HEK293 (cell line): ENCODE data around the gene MTARC2.

Experiments
- EGR2 ChIP-seq: fragments of 450-650 bp; formaldehyde crosslinking; IDR thresholded peaks from 2 replicates; pipeline ENCODE4 v1.5.1; 2016; ENCODE audit warnings: low read depth, missing biosample characterization, missing genetic modification characterization
- FEZF1 ChIP-seq: fragments of 450-650 bp; formaldehyde crosslinking; IDR thresholded peaks from 2 replicates; pipeline ENCODE4 v1.5.1; 2016; ENCODE audit warnings: missing biosample characterization, missing genetic modification characterization
- GLIS1 ChIP-seq: fragments of 450-650 bp; formaldehyde crosslinking; IDR thresholded peaks from 2 replicates; pipeline ENCODE4 v1.5.1; 2016; ENCODE audit warnings: missing biosample characterization, missing genetic modification characterization
- GLIS2 ChIP-seq: fragments of 450-650 bp; formaldehyde crosslinking; IDR thresholded peaks from 2 replicates; pipeline ENCODE4 v1.5.1; 2016; ENCODE audit warnings: missing biosample characterization, missing genetic modification characterization
- KLF8 ChIP-seq: fragments of 450-650 bp; formaldehyde crosslinking; IDR thresholded peaks from 2 replicates; pipeline ENCODE4 v1.5.1; 2016; ENCODE audit warnings: missing biosample characterization, missing genetic modification characterization
- REPIN1 ChIP-seq: fragments of 450-650 bp; formaldehyde crosslinking; IDR thresholded peaks from 2 replicates; pipeline ENCODE4 v1.5.1; 2017; ENCODE audit warnings: missing biosample characterization, missing genetic modification characterization, low read depth
- SP2 ChIP-seq: fragments of 450-650 bp; formaldehyde crosslinking; IDR thresholded peaks from 2 replicates; pipeline ENCODE4 v1.5.1; 2016; ENCODE audit warnings: missing biosample characterization, missing genetic modification characterization
- TSHZ1 ChIP-seq: fragments of 450-650 bp; formaldehyde crosslinking; IDR thresholded peaks from 2 replicates; pipeline ENCODE4 v1.5.1; 2016; ENCODE audit warnings: missing biosample characterization, missing genetic modification characterization, borderline replicate concordance
- ZBTB48 ChIP-seq: fragments of 450-650 bp; formaldehyde crosslinking; IDR thresholded peaks from 2 replicates; pipeline ENCODE4 v1.5.1; 2016; ENCODE audit warnings: missing biosample characterization, missing genetic modification characterization
- ZBTB49 ChIP-seq: fragments of 450-650 bp; formaldehyde crosslinking; IDR thresholded peaks from 2 replicates; pipeline ENCODE4 v1.5.1; 2016; ENCODE audit warnings: missing biosample characterization, missing genetic modification characterization, low read depth
- ZBTB7A ChIP-seq: fragments of 450-650 bp; formaldehyde crosslinking; IDR thresholded peaks from 2 replicates; pipeline ENCODE4 v1.5.1; 2016; ENCODE audit warnings: low read depth, missing biosample characterization, missing genetic modification characterization
- ZFP3 ChIP-seq: fragments of 450-650 bp; formaldehyde crosslinking; IDR thresholded peaks from 2 replicates; pipeline ENCODE4 v1.5.1; 2016; ENCODE audit warnings: low read depth, missing biosample characterization, missing genetic modification characterization
- ZFP41 ChIP-seq: fragments of 450-650 bp; formaldehyde crosslinking; IDR thresholded peaks from 2 replicates; pipeline ENCODE4 v1.5.1; 2016; ENCODE audit warnings: missing biosample characterization, missing genetic modification characterization, borderline replicate concordance
- ZIC2 ChIP-seq: fragments of 450-650 bp; formaldehyde crosslinking; IDR thresholded peaks from 2 replicates; pipeline ENCODE4 v1.5.1; 2016; ENCODE audit warnings: missing biosample characterization, missing genetic modification characterization
- ZNF155 ChIP-seq: fragments of 450-650 bp; formaldehyde crosslinking; IDR thresholded peaks from 2 replicates; pipeline ENCODE4 v1.5.1; 2016; ENCODE audit warnings: missing biosample characterization, missing genetic modification characterization
- ZNF18 ChIP-seq: fragments of 450-650 bp; formaldehyde crosslinking; IDR thresholded peaks from 2 replicates; pipeline ENCODE4 v1.5.1; 2016; ENCODE audit warnings: missing biosample characterization, missing genetic modification characterization
- ZNF2 ChIP-seq: fragments of 450-650 bp; formaldehyde crosslinking; IDR thresholded peaks from 2 replicates; pipeline ENCODE4 v1.5.1; 2016; ENCODE audit warnings: missing biosample characterization, missing genetic modification characterization
- ZNF214 ChIP-seq: fragments of 450-650 bp; formaldehyde crosslinking; IDR thresholded peaks from 2 replicates; pipeline ENCODE4 v1.5.1; 2017; ENCODE audit warnings: missing biosample characterization, mild to moderate bottlenecking, missing genetic modification characterization, borderline replicate concordance
- ZNF311 ChIP-seq: fragments of 450-650 bp; formaldehyde crosslinking; IDR thresholded peaks from 2 replicates; pipeline ENCODE4 v1.5.1; 2017; ENCODE audit warnings: missing biosample characterization, missing genetic modification characterization, borderline replicate concordance
- ZNF335 ChIP-seq: fragments of 450-650 bp; formaldehyde crosslinking; conservative IDR thresholded peaks from 2 replicates; pipeline ENCODE4 v1.5.1; 2016; ENCODE audit warnings: missing biosample characterization, missing genetic modification characterization
- ZNF37A ChIP-seq: fragments of 450-650 bp; IDR thresholded peaks from 2 replicates; pipeline ENCODE4 v1.5.1; 2018; ENCODE audit warnings: missing biosample characterization, missing genetic modification characterization
- ZNF501 ChIP-seq: fragments of 450-650 bp; formaldehyde crosslinking; IDR thresholded peaks from 2 replicates; pipeline ENCODE4 v1.5.1; 2016; ENCODE audit warnings: missing biosample characterization, missing genetic modification characterization
- ZNF548 ChIP-seq: fragments of 450-650 bp; formaldehyde crosslinking; IDR thresholded peaks from 2 replicates; pipeline ENCODE4 v1.5.1; 2016; ENCODE audit warnings: missing biosample characterization, missing genetic modification characterization
- ZNF654 ChIP-seq: fragments of 450-650 bp; formaldehyde crosslinking; IDR thresholded peaks from 2 replicates; pipeline ENCODE4 v1.5.1; 2016; ENCODE audit warnings: low read depth, missing biosample characterization, missing genetic modification characterization
- ZNF658 ChIP-seq: fragments of 450-650 bp; formaldehyde crosslinking; IDR thresholded peaks from 2 replicates; pipeline ENCODE4; 2016; ENCODE audit warnings: missing biosample characterization, missing genetic modification characterization
- ZNF670 ChIP-seq: fragments of 450-650 bp; formaldehyde crosslinking; IDR thresholded peaks from 2 replicates; pipeline ENCODE4 v1.5.1; 2016; ENCODE audit warnings: missing biosample characterization, missing genetic modification characterization, low read depth
- ZNF76 ChIP-seq: fragments of 450-650 bp; formaldehyde crosslinking; IDR thresholded peaks from 2 replicates; pipeline ENCODE4; 2016; ENCODE audit warnings: low read depth, missing biosample characterization, missing genetic modification characterization, borderline replicate concordance
- ZNF837 ChIP-seq: fragments of 450-650 bp; formaldehyde crosslinking; IDR thresholded peaks from 2 replicates; pipeline ENCODE4 v1.5.1; 2016; ENCODE audit warnings: missing biosample characterization, missing genetic modification characterization
- TF ChIP-seq, protein P1 (sequence below): fragments of 450-650 bp; formaldehyde crosslinking; optimal IDR thresholded peaks from 2 replicates; pipeline ENCODE3; 2016; ENCODE audit warnings: missing biosample characterization, mild to moderate bottlenecking, missing genetic modification characterization
- TF ChIP-seq, protein P2 (sequence below): fragments of 450-650 bp; formaldehyde crosslinking; IDR thresholded peaks from 2 replicates; pipeline ENCODE4 v1.5.1; 2016; ENCODE audit warnings: missing biosample characterization, missing genetic modification characterization

MTARC2 gene

GRCh38 chr1:220787069-220787619 is 39.0 kb downstream of the MTARC2 start (continued):
- TF ChIP-seq ZNF18 (tag by site-specific recombination) (no peak), ZNF548 (tag by site-specific recombination) (no peak), ZNF2 (tag by site-specific recombination) (no peak), SP2 (tag by site-specific recombination) (peak; percentile 33), ZNF837 (tag by site-specific recombination) (0 out of 2 replicates have a peak, but pooled peaks have one; percentile 16), ZFP41 (tag by site-specific recombination) (no peak), ZBTB48 (tag by site-specific recombination) (peak; percentile 42; the same call in 1 of the 2 replicates), EGR2 (tag by site-specific recombination) (peak; percentile 66), TSHZ1 (no peak), ZNF214 (no peak), ZIC2 (tag by site-specific recombination) (peak; percentile 72), GLIS2 (peak; percentile 79), KLF8 (0 out of 2 replicates have a peak, but pooled peaks have one; percentile 25), FEZF1 (tag by site-specific recombination) (no peak), REPIN1 (tag by site-specific recombination) (no peak), ZNF658 (no peak), ZNF311 (tag by site-specific recombination) (no peak), ZNF76 (tag by site-specific recombination) (no peak), ZNF654 (tag by site-specific recombination) (no peak), ZNF155 (tag by site-specific recombination) (no peak), ZNF335 (no peak; the same call in none of the 2 replicates), ZNF501 (0 out of 2 replicates have a peak, but pooled peaks have one; percentile 20), ZNF670 (no peak), ZNF37A (tag by site-specific recombination) (no peak), ZFP3 (no peak), ZBTB49 (no peak), GLIS1 (tag by site-specific recombination) (peak; percentile 62), ZBTB7A (no peak)
- TF ChIP-seq, protein P1, sequence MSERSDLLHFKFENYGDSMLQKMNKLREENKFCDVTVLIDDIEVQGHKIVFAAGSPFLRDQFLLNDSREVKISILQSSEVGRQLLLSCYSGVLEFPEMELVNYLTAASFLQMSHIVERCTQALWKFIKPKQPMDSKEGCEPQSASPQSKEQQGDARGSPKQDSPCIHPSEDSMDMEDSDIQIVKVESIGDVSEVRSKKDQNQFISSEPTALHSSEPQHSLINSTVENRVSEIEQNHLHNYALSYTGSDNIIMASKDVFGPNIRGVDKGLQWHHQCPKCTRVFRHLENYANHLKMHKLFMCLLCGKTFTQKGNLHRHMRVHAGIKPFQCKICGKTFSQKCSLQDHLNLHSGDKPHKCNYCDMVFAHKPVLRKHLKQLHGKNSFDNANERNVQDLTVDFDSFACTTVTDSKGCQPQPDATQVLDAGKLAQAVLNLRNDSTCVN (tag by site-specific recombination): peak; percentile 72
- TF ChIP-seq, protein P2, sequence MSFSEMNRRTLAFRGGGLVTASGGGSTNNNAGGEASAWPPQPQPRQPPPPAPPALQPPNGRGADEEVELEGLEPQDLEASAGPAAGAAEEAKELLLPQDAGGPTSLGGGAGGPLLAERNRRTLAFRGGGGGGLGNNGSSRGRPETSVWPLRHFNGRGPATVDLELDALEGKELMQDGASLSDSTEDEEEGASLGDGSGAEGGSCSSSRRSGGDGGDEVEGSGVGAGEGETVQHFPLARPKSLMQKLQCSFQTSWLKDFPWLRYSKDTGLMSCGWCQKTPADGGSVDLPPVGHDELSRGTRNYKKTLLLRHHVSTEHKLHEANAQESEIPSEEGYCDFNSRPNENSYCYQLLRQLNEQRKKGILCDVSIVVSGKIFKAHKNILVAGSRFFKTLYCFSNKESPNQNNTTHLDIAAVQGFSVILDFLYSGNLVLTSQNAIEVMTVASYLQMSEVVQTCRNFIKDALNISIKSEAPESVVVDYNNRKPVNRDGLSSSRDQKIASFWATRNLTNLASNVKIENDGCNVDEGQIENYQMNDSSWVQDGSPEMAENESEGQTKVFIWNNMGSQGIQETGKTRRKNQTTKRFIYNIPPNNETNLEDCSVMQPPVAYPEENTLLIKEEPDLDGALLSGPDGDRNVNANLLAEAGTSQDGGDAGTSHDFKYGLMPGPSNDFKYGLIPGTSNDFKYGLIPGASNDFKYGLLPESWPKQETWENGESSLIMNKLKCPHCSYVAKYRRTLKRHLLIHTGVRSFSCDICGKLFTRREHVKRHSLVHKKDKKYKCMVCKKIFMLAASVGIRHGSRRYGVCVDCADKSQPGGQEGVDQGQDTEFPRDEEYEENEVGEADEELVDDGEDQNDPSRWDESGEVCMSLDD (tag by site-specific recombination): no peak
